Endothelial cell of umbilical vein (primary cell): ENCODE data around the gene OLA1.

Source experiments
- EZH2 ChIP-seq: IDR thresholded peaks from 2 replicates; pipeline ENCODE4 v1.6.1; 2012; ENCODE audit warnings: borderline replicate concordance, low read depth, mild to moderate bottlenecking, moderate library complexity, low read length, inconsistent platforms; ENCODE audit not compliant: severe bottlenecking
- FOS ChIP-seq: IDR thresholded peaks from 2 replicates; pipeline ENCODE4 v1.6.1; 2011; ENCODE audit warnings: mild to moderate bottlenecking, low read length, moderate library complexity, borderline replicate concordance; ENCODE audit not compliant: insufficient read depth
- POLR2AphosphoS5 ChIP-seq: IDR thresholded peaks from 2 replicates; pipeline ENCODE4 v1.6.1; 2012; ENCODE audit warnings: low read depth, mild to moderate bottlenecking, control low read depth, low read length, moderate library complexity; ENCODE audit not compliant: insufficient read depth
- TF ChIP-seq, protein P1 (sequence below), 2 donors: IDR thresholded peaks; 1 replicate in 1 of 2; 2 replicates in 1 of 2; pipeline ENCODE4 v1.5.1; 2011; ENCODE audit warnings: low read length in 2 of 2, mild to moderate bottlenecking in 2 of 2, moderate library complexity in 2 of 2, control low read depth in 1 of 2, inconsistent platforms in 1 of 2, low read depth in 1 of 2; ENCODE audit not compliant: insufficient read depth in 1 of 2; ENCODE audit errors: extremely low read depth in 1 of 2

DNA sequence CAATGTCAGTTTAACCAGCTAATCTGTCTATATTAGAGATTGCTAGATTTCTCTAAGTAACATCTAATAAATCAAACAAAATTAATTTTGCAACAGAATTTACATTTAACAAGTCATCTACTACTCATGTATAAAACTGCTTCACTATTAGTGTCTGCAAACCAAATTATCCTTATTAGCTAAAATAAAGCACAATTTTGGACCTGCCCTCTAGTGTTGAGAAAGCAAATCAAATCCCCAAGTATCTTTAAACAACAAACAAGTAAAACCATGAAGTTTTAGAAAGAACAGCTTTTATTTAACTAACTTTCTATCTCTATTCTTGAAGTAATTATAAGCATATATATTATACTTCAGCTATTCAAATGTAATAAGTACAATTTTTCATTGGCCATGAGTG is 170.1 kb downstream of the OLA1 start:
- TF ChIP-seq FOS (no peak), POLR2AphosphoS5 (no peak), EZH2 (no peak)
- TF ChIP-seq, protein P1, sequence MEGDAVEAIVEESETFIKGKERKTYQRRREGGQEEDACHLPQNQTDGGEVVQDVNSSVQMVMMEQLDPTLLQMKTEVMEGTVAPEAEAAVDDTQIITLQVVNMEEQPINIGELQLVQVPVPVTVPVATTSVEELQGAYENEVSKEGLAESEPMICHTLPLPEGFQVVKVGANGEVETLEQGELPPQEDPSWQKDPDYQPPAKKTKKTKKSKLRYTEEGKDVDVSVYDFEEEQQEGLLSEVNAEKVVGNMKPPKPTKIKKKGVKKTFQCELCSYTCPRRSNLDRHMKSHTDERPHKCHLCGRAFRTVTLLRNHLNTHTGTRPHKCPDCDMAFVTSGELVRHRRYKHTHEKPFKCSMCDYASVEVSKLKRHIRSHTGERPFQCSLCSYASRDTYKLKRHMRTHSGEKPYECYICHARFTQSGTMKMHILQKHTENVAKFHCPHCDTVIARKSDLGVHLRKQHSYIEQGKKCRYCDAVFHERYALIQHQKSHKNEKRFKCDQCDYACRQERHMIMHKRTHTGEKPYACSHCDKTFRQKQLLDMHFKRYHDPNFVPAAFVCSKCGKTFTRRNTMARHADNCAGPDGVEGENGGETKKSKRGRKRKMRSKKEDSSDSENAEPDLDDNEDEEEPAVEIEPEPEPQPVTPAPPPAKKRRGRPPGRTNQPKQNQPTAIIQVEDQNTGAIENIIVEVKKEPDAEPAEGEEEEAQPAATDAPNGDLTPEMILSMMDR (IDR thresholded peaks at IDR 0.05; ENCODE audit: extremely low read depth in 1 of 2, insufficient read depth in 1 of 2, low read depth in 1 of 2, low read length in 2 of 2) = peak; percentile 21 to 26
